Parietal lobe (tissue), 2 donors: ENCODE measurements around the gene FKBP1B. TPM values are rescaled to one million over a fixed set of nuclear protein-coding genes. Genes with fewer than 3 reads are reported as not detected.

Experiments used
- small RNA-seq: library from RNA; depleted of rRNA; stranded (forward); fragments of <200 nt; gene quantifications from one replicate; pipeline ENCODE3, GENCODE V24; 2014; ENCODE audit warnings: low replicate concordance
- total RNA-seq: library from RNA; depleted of rRNA; stranded (reverse); fragments of >200 nt; gene quantifications from one replicate; pipeline ENCODE4 v1.2.3, GENCODE V29; 2014

FKBP1B gene
- total RNA-seq, result 64.5 TPM

GRCh38 chr2:24049485-24050021, at the start of gene FKBP1B:
Gene FKBP1B, plus strand, starts transcription at chr2:24049741. Its CDS starts 109 bp downstream, at chr2:24049850.

GRCh38 chr2:24009680-24010476, 39.7 kb upstream of the FKBP1B start, which contains the start of gene MFSD2B:
Gene MFSD2B, plus strand, starts transcription at chr2:24010085. Its CDS starts 12 bp downstream, at chr2:24010097.

GRCh38 chr2:24046930-24047702, 2.4 kb upstream of the FKBP1B start, which contains the start of gene WDCP:
Gene WDCP, minus strand, starts transcription at chr2:24047391. Its CDS starts 7,897 bp downstream, at chr2:24039494.

GRCh38 chr2:24075915-24076848, 26.6 kb downstream of the FKBP1B start, which contains the start of gene SF3B6:
Gene SF3B6, minus strand, starts transcription at chr2:24076326. Its CDS starts 97 bp downstream, at chr2:24076229.

GRCh38 chr2:24084386-24085199, 35.1 kb downstream of the FKBP1B start, which contains the start of gene TP53I3:
Gene TP53I3, minus strand, starts transcription at chr2:24084834. Its CDS starts 508 bp downstream, at chr2:24084326.

Small RNAs within 50 kb of the gene (small RNA-seq; reads per million reads assigned to genes)
- gene RNU6-370P, result not detected

Other genes starting within 250 kb of the FKBP1B start
- gene ATAD2B, start 122.6 kb upstream of the FKBP1B start, total RNA-seq, result 98.3 TPM
- gene UBXN2A, start 109.3 kb upstream of the FKBP1B start, total RNA-seq, result 33.5 TPM
- 0.63 TPM for gene MFSD2B, start 39.7 kb upstream of the FKBP1B start, total RNA-seq
- gene WDCP, start 2.4 kb upstream of the FKBP1B start, total RNA-seq, result 21.9 TPM
- 86.1 TPM for gene SF3B6, start 26.6 kb downstream of the FKBP1B start, total RNA-seq
- 17.2 TPM for gene TP53I3, start 35.1 kb downstream of the FKBP1B start, total RNA-seq
- gene PFN4, start 73.6 kb downstream of the FKBP1B start, total RNA-seq, result 1.6 TPM
- gene FAM228B, start 73.7 kb downstream of the FKBP1B start, total RNA-seq, result 80.1 TPM
- gene FAM228A, start 125.3 kb downstream of the FKBP1B start, total RNA-seq, result 9.4 TPM